Muscle of leg (tissue), 11 donors: ENCODE measurements around the gene UVRAG. TPM values are rescaled to one million over a fixed set of nuclear protein-coding genes. Genes with fewer than 3 reads are reported as not detected.

Experiments
- DNase-seq: peaks from one replicate; pipeline ENCODE4 v3.0.0; 2013
- H3K27ac ChIP-seq: one replicate; pipeline ENCODE4 v1.5.1; 2013; ENCODE audit warnings: mild to moderate bottlenecking, low read length, control low read depth
- H3K27me3 ChIP-seq: one replicate; pipeline ENCODE4 v1.6.1; 2013; ENCODE audit warnings: low read length; ENCODE audit not compliant: control insufficient read depth, insufficient read depth
- H3K36me3 ChIP-seq: one replicate; pipeline ENCODE4 v1.6.1; 2013; ENCODE audit warnings: low read length; ENCODE audit not compliant: control insufficient read depth, insufficient read depth
- H3K4me1 ChIP-seq: one replicate; pipeline ENCODE4 v1.6.1; 2013; ENCODE audit warnings: low read length; ENCODE audit not compliant: control insufficient read depth, insufficient read depth
- H3K4me3 ChIP-seq: one replicate; pipeline ENCODE4 v1.5.1; 2013; ENCODE audit warnings: low read length, control low read depth
- H3K9me3 ChIP-seq: replicated peaks from 2 replicates; pipeline ENCODE4 v1.6.1; 2013; ENCODE audit warnings: low read depth, low read length; ENCODE audit not compliant: control insufficient read depth
- WGBS: methylation state at CpG from one replicate; pipeline ENCODE4 v1.1.5; 2013; ENCODE audit warnings: missing lambda C conversion rate; ENCODE audit not compliant: insufficient coverage; 5-methylcytosine and 5-hydroxymethylcytosine counted together
- polyA plus RNA-seq, 8 donors: library from polyadenylated mRNA; unstranded; fragments of 120-200 nt; gene quantifications; one replicate each; pipeline versions ENCODE4 v1.2.1 to v1.2.3, GENCODE V29; 2013; ENCODE audit warnings: inconsistent platforms in 1 of 8, low replicate concordance in 1 of 8; ENCODE audit not compliant: insufficient read length in 8 of 8, insufficient read depth in 1 of 8
- total RNA-seq: library from RNA; stranded (reverse); fragments of 120-200 nt; gene quantifications from one replicate; pipeline ENCODE4 v1.2.4, GENCODE V29; 2013

UVRAG gene
- total and polyA plus RNA-seq, 9 donors = 8.1 to 10.2 (median 9.1) TPM

DNA sequence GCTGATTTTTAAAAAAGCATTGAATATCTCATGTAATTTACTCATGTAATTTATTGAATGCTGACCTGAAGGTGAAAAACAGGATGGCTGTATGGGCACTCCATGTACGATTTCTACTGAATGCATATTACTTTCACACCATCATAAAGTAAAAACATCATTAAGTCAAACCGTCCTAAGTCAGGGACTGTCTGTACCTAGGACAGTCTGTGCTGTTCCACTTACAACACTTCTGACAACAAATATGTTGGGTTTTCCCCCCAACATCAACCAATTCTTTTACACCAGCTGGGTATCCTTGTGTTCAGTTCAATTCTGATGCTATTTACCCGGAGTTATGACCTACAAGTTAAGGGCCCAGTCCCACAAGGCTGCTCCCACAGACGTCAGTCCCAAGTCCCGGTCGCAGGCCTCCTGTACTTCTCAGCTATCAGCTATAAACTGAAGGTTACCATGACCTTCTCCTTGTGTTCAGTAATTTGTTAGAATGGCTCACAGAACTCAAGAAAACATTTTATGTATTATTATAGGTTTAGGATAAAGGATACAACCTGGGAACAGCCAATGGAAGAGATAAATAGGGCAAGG lies 17.0 kb downstream of the UVRAG start:
- Histone ChIP-seq H3K27ac (no peak overlapping the region), H3K4me3 (no peak overlapping the region), H3K4me1 (no peaks in the 10 kb centered on the region), H3K9me3 (no peaks in the 10 kb centered on the region), H3K27me3 (no peaks in the 10 kb centered on the region), H3K36me3 (no peaks in the 10 kb centered on the region)
- DNase-seq = no peak
- WGBS = 80% methylated on average over 1 of the region's 6 CpGs

DNA sequence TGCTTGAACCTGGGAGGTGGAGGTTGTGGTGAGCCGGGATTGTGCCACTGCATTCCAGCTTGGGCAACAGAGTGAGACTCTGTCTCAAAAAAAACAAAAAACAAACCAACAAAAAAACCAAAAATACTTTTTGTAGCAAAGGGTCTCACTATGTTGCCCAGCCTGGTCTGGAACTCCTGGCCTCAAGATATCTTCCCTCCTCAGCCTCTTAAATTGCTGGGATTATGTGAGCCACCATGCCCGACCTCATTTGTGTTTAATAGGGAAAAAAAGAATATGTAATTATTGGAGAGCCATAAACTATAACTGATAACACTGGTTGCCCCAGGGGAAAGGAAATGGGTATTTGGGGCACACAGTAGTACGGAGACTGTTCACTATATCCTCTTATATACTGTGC lies 19.7 kb downstream of the UVRAG start:
- Histone ChIP-seq H3K36me3 (no peaks in the 10 kb centered on the region), H3K4me1 (no peaks in the 10 kb centered on the region), H3K27ac (no peak overlapping the region), H3K4me3 (no peak overlapping the region), H3K9me3 (no peaks in the 10 kb centered on the region), H3K27me3 (no peaks in the 10 kb centered on the region)
- no CpG with 5 or more reads among the region's 3 CpGs for WGBS
- no peak for DNase-seq

DNA sequence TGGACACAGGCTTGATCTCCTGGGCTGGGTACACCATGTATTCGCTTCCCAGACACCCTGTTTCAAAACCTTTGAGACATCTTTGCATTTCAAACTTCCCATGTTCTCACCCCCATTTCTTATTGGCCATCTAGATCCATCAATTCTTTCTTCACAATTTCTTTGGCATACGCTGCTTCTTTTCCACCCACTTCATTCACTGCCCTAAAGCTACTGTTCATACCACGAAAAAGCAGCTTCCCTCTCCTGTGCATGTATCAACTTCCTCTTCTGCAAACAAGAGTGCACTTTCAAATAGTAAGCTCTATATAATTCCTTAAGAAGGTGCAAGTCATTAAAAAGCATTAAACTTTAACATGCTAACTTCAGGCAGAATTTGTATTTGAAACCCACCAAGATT lies 21.4 kb downstream of the UVRAG start:
- Histone ChIP-seq H3K4me1 (no peaks in the 10 kb centered on the region), H3K9me3 (no peaks in the 10 kb centered on the region), H3K36me3 (no peaks in the 10 kb centered on the region), H3K27ac (no peak overlapping the region), H3K27me3 (no peaks in the 10 kb centered on the region), H3K4me3 (no peak overlapping the region)
- 83% methylated on average over 2 of the region's 3 CpGs for WGBS
- no peak for DNase-seq

DNA sequence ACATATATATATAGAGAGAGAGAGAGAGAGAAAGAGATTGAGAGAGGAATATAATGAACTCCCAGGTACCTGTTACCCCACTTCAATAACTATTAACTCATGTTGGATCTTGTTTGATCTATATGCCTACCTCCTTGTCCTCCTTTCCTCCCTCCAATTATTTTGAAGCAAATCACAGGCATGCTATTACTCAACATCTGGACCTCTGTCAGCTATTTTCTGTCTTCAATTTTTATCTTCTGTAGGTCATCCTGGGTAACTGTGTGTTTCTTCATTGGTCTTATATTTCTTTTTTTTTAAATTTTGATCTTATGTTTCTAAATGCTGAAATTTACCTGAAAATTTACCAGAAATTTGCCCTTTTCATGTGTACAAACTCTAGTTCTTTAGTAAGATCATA lies 24.8 kb downstream of the UVRAG start:
- DNase-seq = no peak
- Histone ChIP-seq H3K9me3 (no peaks in the 10 kb centered on the region), H3K36me3 (no peaks in the 10 kb centered on the region), H3K27me3 (no peaks in the 10 kb centered on the region), H3K4me3 (no peak overlapping the region), H3K4me1 (no peaks in the 10 kb centered on the region), H3K27ac (no peak overlapping the region)

DNA sequence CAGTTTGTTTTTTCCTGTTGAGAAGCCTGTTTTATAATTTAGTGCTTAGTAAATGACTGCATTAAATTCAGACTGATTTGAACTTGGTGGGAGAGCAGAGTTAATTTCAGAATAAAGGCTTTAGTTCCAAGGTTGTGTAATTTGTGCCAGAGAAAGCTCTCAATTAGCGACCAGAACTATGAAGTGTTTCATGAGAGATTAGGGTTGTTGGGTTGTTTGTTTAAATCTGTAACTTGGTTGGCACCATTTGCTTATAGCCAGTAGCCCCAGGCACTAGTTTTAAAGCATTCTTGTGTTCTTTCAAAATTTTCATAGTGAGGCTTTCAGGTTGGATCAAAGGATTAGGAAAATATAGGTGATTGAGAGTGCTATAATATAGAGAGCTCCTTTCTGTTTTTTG lies 25.5 kb downstream of the UVRAG start:
- DNase-seq = no peak
- no peak overlapping the region for H3K4me3 ChIP-seq
- no peaks in the 10 kb centered on the region for H3K4me1 ChIP-seq
- no peak overlapping the region for H3K27ac ChIP-seq
- H3K9me3 ChIP-seq = no peaks in the 10 kb centered on the region
- H3K36me3 ChIP-seq = no peaks in the 10 kb centered on the region
- WGBS = 100% methylated on average over 1 of the region's 1 CpG
- H3K27me3 ChIP-seq = no peaks in the 10 kb centered on the region

DNA sequence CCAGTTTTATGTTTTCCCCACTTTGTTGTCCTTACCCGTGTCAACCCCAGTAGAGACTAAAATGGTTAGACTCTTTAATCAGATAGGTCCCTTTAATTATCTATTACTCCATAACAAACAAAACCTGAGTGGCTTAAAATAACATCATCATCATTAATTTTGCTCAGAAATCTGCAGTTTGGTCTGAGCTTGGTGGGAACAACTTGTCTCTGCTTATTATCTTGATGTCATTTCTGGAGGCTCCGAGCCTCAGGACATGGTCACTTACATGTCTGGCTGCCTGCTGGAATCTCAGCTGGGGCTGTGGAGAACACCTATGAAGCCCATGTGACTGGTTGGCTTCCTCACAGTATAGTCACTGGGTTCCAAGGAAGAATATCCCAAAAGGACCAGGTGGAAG lies 26.7 kb downstream of the UVRAG start:
- no peaks in the 10 kb centered on the region for H3K4me1 ChIP-seq
- no peak for DNase-seq
- no peak overlapping the region for H3K4me3 ChIP-seq
- H3K36me3 ChIP-seq = no peaks in the 10 kb centered on the region
- no peak overlapping the region for H3K27ac ChIP-seq
- H3K9me3 ChIP-seq = no peaks in the 10 kb centered on the region
- 57% methylated on average over 1 of the region's 2 CpGs for WGBS
- no peaks in the 10 kb centered on the region for H3K27me3 ChIP-seq

DNA sequence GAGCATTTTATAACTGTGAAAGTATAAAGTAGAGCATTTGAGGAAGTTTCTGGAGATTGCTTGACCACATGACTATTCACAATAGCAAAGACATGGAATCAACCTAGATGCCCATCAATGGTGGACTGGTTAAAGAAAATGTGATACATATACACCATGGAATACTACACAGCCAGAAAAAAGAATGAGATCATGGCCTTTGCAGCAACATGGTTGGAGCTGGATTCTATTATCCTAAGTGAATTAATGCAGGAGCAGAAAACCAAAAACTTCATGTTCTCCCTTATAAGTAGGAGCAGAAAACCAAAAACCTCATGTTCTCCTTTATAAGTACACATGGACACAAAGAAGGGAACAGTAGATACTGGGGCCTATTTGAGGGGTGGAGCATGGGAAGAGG lies 30.3 kb downstream of the UVRAG start:
- Histone ChIP-seq H3K4me3 (no peak overlapping the region), H3K4me1 (no peaks in the 10 kb centered on the region)

DNA sequence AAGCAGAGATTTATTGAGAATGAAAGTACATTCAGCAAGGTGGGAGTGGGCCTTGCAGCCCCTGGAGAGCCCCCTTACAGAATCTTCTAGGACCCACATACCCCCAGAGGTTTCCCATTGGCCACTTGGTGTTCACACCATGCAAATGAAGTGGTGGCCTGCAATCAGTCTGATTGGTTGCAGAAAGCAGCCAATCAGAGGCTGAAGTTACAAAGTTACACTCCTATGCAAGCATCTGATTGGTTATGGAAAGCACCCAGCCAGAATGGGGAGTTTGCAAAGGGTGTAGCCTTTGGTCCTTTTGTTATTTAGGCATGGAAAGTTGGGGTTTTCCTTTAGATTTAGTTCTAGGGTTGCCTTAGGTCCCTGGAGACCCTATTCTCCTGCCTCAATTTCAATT lies 34.9 kb downstream of the UVRAG start:
- H3K4me3 ChIP-seq = no peak overlapping the region
- DNase-seq = no peak
- H3K4me1 ChIP-seq = peaks cover 3% of the 10 kb centered on the region
- H3K27me3 ChIP-seq = no peaks in the 10 kb centered on the region
- peaks cover 8% of the 10 kb centered on the region for H3K36me3 ChIP-seq
- H3K27ac ChIP-seq = no peak overlapping the region
- no peaks in the 10 kb centered on the region for H3K9me3 ChIP-seq

More for the DNA sequence above, 30.3 kb downstream of the UVRAG start:
- H3K9me3 ChIP-seq = no peaks in the 10 kb centered on the region
- no peak overlapping the region for H3K27ac ChIP-seq
- no peaks in the 10 kb centered on the region for H3K36me3 ChIP-seq
- H3K27me3 ChIP-seq = no peaks in the 10 kb centered on the region
- no peak for DNase-seq

DNA sequence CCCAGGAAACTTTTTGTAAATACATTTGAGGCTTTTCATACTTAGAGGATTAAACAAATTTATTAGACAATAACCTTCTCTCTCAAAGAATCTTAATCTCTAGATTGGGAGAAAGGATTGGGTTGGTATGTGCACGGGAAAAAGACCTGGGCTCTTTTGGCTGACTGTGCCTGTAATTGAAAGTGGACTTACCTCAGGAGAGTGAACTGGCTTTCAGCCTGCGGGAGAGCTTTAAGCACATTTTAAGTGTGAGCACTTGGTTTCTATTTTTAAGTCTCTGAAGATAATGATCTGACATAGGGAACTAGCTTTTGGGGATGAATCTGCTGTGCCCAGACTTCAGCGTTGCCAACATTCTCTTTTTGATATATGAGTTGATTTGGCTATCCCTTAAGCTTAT lies 35.8 kb downstream of the UVRAG start:
- peak overlapping the region; percentile 13 for H3K27ac ChIP-seq

DNA sequence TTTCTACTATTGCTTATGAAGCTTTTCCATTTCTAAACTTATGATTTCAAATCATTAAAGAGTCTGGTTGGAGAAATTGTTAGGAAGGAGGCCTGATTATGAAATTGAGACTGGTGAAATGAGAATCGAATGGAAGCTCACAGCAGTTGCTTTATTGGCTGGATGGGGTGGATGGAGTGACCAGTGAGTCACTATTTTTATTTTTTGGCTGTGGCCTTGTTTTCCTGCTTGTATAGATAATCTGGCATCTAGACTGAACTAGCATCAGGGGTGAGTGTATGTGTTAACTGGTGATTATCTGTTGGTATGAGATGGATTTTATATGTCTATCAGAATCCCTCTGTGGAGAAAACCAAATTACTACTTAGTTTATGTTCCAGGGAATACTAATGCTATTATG lies 36.2 kb downstream of the UVRAG start:
- peaks cover 3% of the 10 kb centered on the region for H3K4me1 ChIP-seq
- H3K9me3 ChIP-seq = no peaks in the 10 kb centered on the region
- H3K36me3 ChIP-seq = peaks cover 8% of the 10 kb centered on the region
- no peak overlapping the region for H3K27ac ChIP-seq
- H3K27me3 ChIP-seq = no peaks in the 10 kb centered on the region
- H3K4me3 ChIP-seq = no peak overlapping the region
- WGBS = 36% methylated on average over 1 of the region's 1 CpG
- DNase-seq = peak; percentile 17

More for the DNA sequence above, 35.8 kb downstream of the UVRAG start:
- WGBS = 13% methylated on average over 1 of the region's 3 CpGs
- Histone ChIP-seq H3K9me3 (no peaks in the 10 kb centered on the region), H3K4me3 (no peak overlapping the region), H3K27me3 (no peaks in the 10 kb centered on the region), H3K4me1 (peaks cover 3% of the 10 kb centered on the region), H3K36me3 (peaks cover 8% of the 10 kb centered on the region)
- DNase-seq = peak; percentile 46

DNA sequence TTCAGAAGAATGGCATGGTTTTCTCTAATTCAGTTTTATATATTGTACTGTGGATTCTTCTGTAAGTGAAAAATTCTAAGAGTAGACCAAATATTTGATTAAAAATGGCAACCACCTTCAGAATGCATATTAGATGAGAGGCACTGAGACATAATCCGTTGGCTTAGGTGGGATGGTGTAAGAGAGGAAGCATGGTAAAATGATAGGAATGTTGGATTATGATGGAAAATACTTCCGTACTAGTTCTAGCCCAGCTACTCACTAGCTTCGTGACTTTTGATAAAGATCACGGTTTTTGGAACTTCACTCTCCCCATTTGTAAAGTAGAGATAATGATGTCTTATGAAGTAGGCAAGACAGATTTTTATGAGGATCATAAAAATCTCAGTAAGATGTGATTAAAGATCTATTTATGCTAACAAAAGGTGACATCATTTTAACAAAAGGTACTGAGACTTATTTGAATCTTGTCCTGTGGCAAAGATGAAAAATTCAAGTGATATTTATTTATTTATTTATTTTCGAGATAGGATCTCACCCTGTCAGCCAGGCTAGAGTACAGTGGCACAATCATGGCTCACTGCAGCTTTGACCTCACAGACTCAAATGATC lies 37.5 kb downstream of the UVRAG start:
- peaks cover 8% of the 10 kb centered on the region for H3K36me3 ChIP-seq
- no peak overlapping the region for H3K27ac ChIP-seq
- no peaks in the 10 kb centered on the region for H3K27me3 ChIP-seq
- no peak for DNase-seq
- H3K4me1 ChIP-seq = peaks cover 3% of the 10 kb centered on the region
- no peaks in the 10 kb centered on the region for H3K9me3 ChIP-seq
- no peak overlapping the region for H3K4me3 ChIP-seq
- WGBS = no CpG with 5 or more reads among the region's 5 CpGs
